NCI-H748 (cell line): Measurements from ENCODE around the gene TBX20.
"Not testable (repeated sequence)": the region's sequence is repeated elsewhere in the genome, so short reads cannot be mapped to it uniquely, and the experiment has no call there.

ENCODE experiments used
- DNase-seq: peaks from one replicate; lab custom pipeline; 2025; ENCODE audit not compliant: unreplicated experiment; lab: John Stamatoyannopoulos, UW

Gene TBX20

GRCh38 chr7:35256256-35257175, 2.6 kb upstream of the TBX20 start:
- DNase-seq: no peak

- no peak for DNase-seq
Observed at GRCh38 chr7:35255443-35256255, 1.7 kb upstream of the TBX20 start.

- no peak for DNase-seq
Observed at GRCh38 chr7:35254496-35255442, 869 bp upstream of the TBX20 start.

GRCh38 chr7:35253460-35253709, 515 bp downstream of the TBX20 start:
- peak; percentile 43 for DNase-seq

- no peak for DNase-seq
Observed at GRCh38 chr7:35252612-35253459, 1.1 kb downstream of the TBX20 start.

- no peak for DNase-seq
Observed at GRCh38 chr7:35251606-35252310, 2.1 kb downstream of the TBX20 start.

GRCh38 chr7:35250941-35251340, 3.0 kb downstream of the TBX20 start:
- no peak for DNase-seq

GRCh38 chr7:35250452-35250851, 3.4 kb downstream of the TBX20 start:
- no peak for DNase-seq

- peak; percentile 8 for DNase-seq
Observed at GRCh38 chr7:35249537-35249907, 4.4 kb downstream of the TBX20 start.

GRCh38 chr7:35248576-35249536, 5.0 kb downstream of the TBX20 start:
- DNase-seq: no peak

GRCh38 chr7:35246819-35247218, 7.1 kb downstream of the TBX20 start:
- DNase-seq: no peak

GRCh38 chr7:35241884-35242283, 12.0 kb downstream of the TBX20 start:
- no peak for DNase-seq

GRCh38 chr7:35241436-35241835, 12.5 kb downstream of the TBX20 start:
- no peak for DNase-seq

- DNase-seq: not testable (repeated sequence)
Observed at GRCh38 chr7:35241008-35241407, 12.9 kb downstream of the TBX20 start.

- not testable (repeated sequence) for DNase-seq
Observed at GRCh38 chr7:35238456-35238855, 15.4 kb downstream of the TBX20 start.

- DNase-seq: no peak
Observed at GRCh38 chr7:35232994-35233393, 20.9 kb downstream of the TBX20 start.

- not testable (repeated sequence) for DNase-seq
Observed at GRCh38 chr7:35231221-35231620, 22.7 kb downstream of the TBX20 start.

- not testable (repeated sequence) for DNase-seq
Observed at GRCh38 chr7:35229116-35229780, 24.7 kb downstream of the TBX20 start.
